Endothelial cell of umbilical vein (primary cell): Measurements from ENCODE around the gene PTPRT. TPM values are rescaled to one million over a fixed set of nuclear protein-coding genes. Genes with fewer than 3 reads are reported as not detected.

Source experiments
- BruUV-seq: library from RNA; stranded (reverse); fragments of 400-500 nt; replicated peaks from 2 replicates; lab custom pipeline; 2021; lab: Mats Ljungman, UMichigan
- CTCF ChIA-PET: fragments of 300-600, 350-600 bp; sonication (Branson Sonifier 250); formaldehyde crosslinking; loops from one replicate; lab custom pipeline; 2021; ENCODE audit warnings: antibody characterized with exemption, inconsistent platforms; lab: Charles Lee
- POLR2A ChIA-PET: fragments of 300-600, 350-600 bp; sonication (Branson Sonifier 250); formaldehyde crosslinking; loops from one replicate; lab custom pipeline; 2021; ENCODE audit warnings: antibody characterized with exemption, inconsistent platforms; lab: Charles Lee
- DNase-seq: peaks from one replicate; pipeline ENCODE4 v3.0.0-alpha.2; 2011; ENCODE audit warnings: low read depth, low spot score
- FAIRE-seq: peaks from 2 replicates; lab custom pipeline; 2011; peaks lifted over from hg19 to GRCh38; lab: Jason Lieb, UNC
- H2AFZ ChIP-seq: 2 replicates; pipeline ENCODE4 v1.6.0; 2012; ENCODE audit warnings: low read depth, low read length, control low read depth, inconsistent platforms
- H3K27ac ChIP-seq: 2 replicates; pipeline ENCODE4 v1.5.1; 2011; ENCODE audit warnings: low read depth, mild to moderate bottlenecking, control low read depth, low read length, moderate library complexity; ENCODE audit not compliant: insufficient read depth
- H3K27me3 ChIP-seq, 2 experiments: 2 replicates each; pipeline versions ENCODE4 v1.6.0 to v1.6.1; 2011; ENCODE audit warnings: low read length in 2 of 2, mixed read lengths in 1 of 2; ENCODE audit not compliant: control insufficient read depth in 2 of 2, insufficient read depth in 2 of 2
- H3K36me3 ChIP-seq, 2 experiments: 2 replicates in 1 of 2; 3 replicates in 1 of 2; pipeline ENCODE4 v1.5.1; 2011; ENCODE audit warnings: low read length in 2 of 2, mild to moderate bottlenecking in 1 of 2, moderate library complexity in 1 of 2; ENCODE audit not compliant: control insufficient read depth in 2 of 2, insufficient read depth in 2 of 2; ENCODE audit errors: extremely low read depth in 1 of 2
- H3K4me1 ChIP-seq: 3 replicates; pipeline ENCODE4 v1.5.1; 2011; ENCODE audit warnings: mild to moderate bottlenecking, low read length; ENCODE audit not compliant: control insufficient read depth, insufficient read depth; ENCODE audit errors: extremely low read depth
- H3K4me2 ChIP-seq: 2 replicates; pipeline ENCODE4 v1.6.1; 2011; ENCODE audit warnings: low read length, control low read depth, mixed read lengths; ENCODE audit not compliant: insufficient read depth
- H3K4me3 ChIP-seq, 3 experiments: fragments of 200-600 bp in 1 of 3; sonication (generic), shearing (Covaris generic) in 1 of 3; replicated peaks in 1 of 3; 2 replicates each; pipeline ENCODE4 v1.5.1; 2011 to 2016; ENCODE audit warnings: control low read depth in 3 of 3, low read length in 3 of 3, mild to moderate bottlenecking in 2 of 3, inconsistent platforms in 1 of 3, low read depth in 1 of 3, moderate library complexity in 1 of 3; ENCODE audit not compliant: insufficient read depth in 1 of 3
- H3K79me2 ChIP-seq: 2 replicates; pipeline ENCODE4 v1.6.0; 2012; ENCODE audit warnings: low read length, inconsistent platforms; ENCODE audit not compliant: control insufficient read depth, insufficient read depth
- H3K9ac ChIP-seq: replicated peaks from 2 replicates; pipeline ENCODE3; 2011; ENCODE audit warnings: low read length, control low read depth; ENCODE audit not compliant: insufficient read depth; ENCODE audit errors: extremely low read depth
- H3K9me1 ChIP-seq: replicated peaks from 3 replicates; pipeline ENCODE4 v1.6.0; 2011; ENCODE audit warnings: mild to moderate bottlenecking, low read length; ENCODE audit not compliant: control insufficient read depth, insufficient read depth; ENCODE audit errors: extremely low read depth
- H3K9me3 ChIP-seq: replicated peaks from 2 replicates; pipeline ENCODE4 v1.5.1; 2012; ENCODE audit warnings: low read length, inconsistent platforms; ENCODE audit not compliant: control insufficient read depth, insufficient read depth
- H4K20me1 ChIP-seq: replicated peaks from 2 replicates; pipeline ENCODE3; 2011; ENCODE audit warnings: mild to moderate bottlenecking, low read length; ENCODE audit not compliant: control insufficient read depth, insufficient read depth; ENCODE audit errors: extremely low read depth
- CTCF ChIP-seq, 2 donors: IDR thresholded peaks; 1 replicate in 1 of 2; 2 replicates in 1 of 2; pipeline ENCODE4 v1.5.1; 2011; ENCODE audit warnings: low read length in 2 of 2, mild to moderate bottlenecking in 2 of 2, moderate library complexity in 2 of 2, control low read depth in 1 of 2, inconsistent platforms in 1 of 2, low read depth in 1 of 2; ENCODE audit not compliant: insufficient read depth in 1 of 2; ENCODE audit errors: extremely low read depth in 1 of 2
- FOS ChIP-seq: IDR thresholded peaks from 2 replicates; pipeline ENCODE4 v1.6.1; 2011; ENCODE audit warnings: mild to moderate bottlenecking, low read length, moderate library complexity, borderline replicate concordance; ENCODE audit not compliant: insufficient read depth
- GATA2 ChIP-seq: IDR thresholded peaks from 2 replicates; pipeline ENCODE4 v1.7.0; 2011; ENCODE audit warnings: low read depth, mild to moderate bottlenecking, moderate library complexity, mixed read lengths, low read length; ENCODE audit not compliant: insufficient read length, insufficient read depth
- JUN ChIP-seq: IDR thresholded peaks from 2 replicates; pipeline ENCODE4 v1.6.1; 2011; ENCODE audit warnings: borderline replicate concordance, low read depth; ENCODE audit not compliant: insufficient read length, insufficient read depth
- MAX ChIP-seq: IDR thresholded peaks from 2 replicates; pipeline ENCODE4 v1.6.1; 2011; ENCODE audit not compliant: insufficient read depth, insufficient read length
- MYC ChIP-seq: IDR thresholded peaks from one replicate; pipeline ENCODE4 v1.6.1; 2011; ENCODE audit warnings: mild to moderate bottlenecking, low read depth, low read length
- POLR2A ChIP-seq: IDR thresholded peaks from 2 replicates; pipeline ENCODE4 v1.6.1; 2012; ENCODE audit warnings: low read depth, mild to moderate bottlenecking, control low read depth, low read length
- POLR2AphosphoS5 ChIP-seq: IDR thresholded peaks from 2 replicates; pipeline ENCODE4 v1.6.1; 2012; ENCODE audit warnings: low read depth, mild to moderate bottlenecking, control low read depth, low read length, moderate library complexity; ENCODE audit not compliant: insufficient read depth
- dilution Hi-C: fragments of 300-500 bp; cut with MboI; formaldehyde crosslinking; loops from one replicate; pipeline ENCODE4 v1.15.0; 2019; ENCODE audit warnings: low sequenced_read_pairs; ENCODE audit not compliant: extremely low pct_ligation_motif_present
- intact Hi-C: fragments of 100-400 bp; cut with micrococcal nuclease; formaldehyde crosslinking; loops from one replicate; pipeline ENCODE4 v1.10.0; 2022
- polyA plus RNA-seq, 4 experiments: library from polyadenylated mRNA; depleted of rRNA in 3 of 4; stranded (reverse) in 3 of 4; unstranded in 1 of 4; fragments of >200 nt; gene quantifications; 2 replicates each; pipeline versions ENCODE4 v1.2.1 to v1.2.3, GENCODE V29; 2011 to 2012; ENCODE audit warnings: missing spikeins in 1 of 4
- total RNA-seq: library from RNA; stranded (reverse); gene quantifications from 2 replicates; pipeline ENCODE4 v1.2.3, GENCODE V29; 2021

Gene PTPRT
- total and polyA plus RNA-seq, 2 donors (not counting 3 experiments of a cell fraction or from before 2014, with no cell fraction given), result not detected

- CTCF ChIA-PET, result interaction anchor here (0.8 kb wide), 1 partner anchor 13 kb away, joined by 3 read pairs; no protein-coding TSS in a partner anchor
These were observed 992.1 kb downstream of the PTPRT start for GRCh38 chr20:42197599-42197998.

GRCh38 chr20:42193119-42193518, 996.6 kb downstream of the PTPRT start:
- Histone ChIP-seq H4K20me1 (no peaks in the 10 kb centered on the region), H3K27ac (no peak overlapping the region), H3K4me1 (no peaks in the 10 kb centered on the region), H3K9me1 (no peaks in the 10 kb centered on the region), H2AFZ (no peak overlapping the region), H3K4me2 (no peak overlapping the region), H3K9ac (no peak overlapping the region), H3K27me3 (no peaks in the 10 kb centered on the region), H3K4me3 (no peak overlapping the region), H3K79me2 (no peaks in the 10 kb centered on the region), H3K36me3 (no peaks in the 10 kb centered on the region), H3K9me3 (peaks cover under 1% of the 10 kb centered on the region)
- ChIA-PET CTCF (no interaction called here), POLR2A (no interaction called here)
- BruUV-seq, result no TSS peak
- TF ChIP-seq POLR2A (no peak), MYC (no peak), CTCF (IDR thresholded peaks at IDR 0.05; ENCODE audit: extremely low read depth in 1 of 2, insufficient read depth in 1 of 2, low read depth in 1 of 2, low read length in 2 of 2) (no peak), FOS (no peak), GATA2 (no peak), MAX (no peak), JUN (no peak), POLR2AphosphoS5 (no peak)
- no peak for DNase-seq
- intact Hi-C loops (no loop called here), dilution Hi-C loops (no loop called here)
- FAIRE-seq, result no peak

More at GRCh38 chr20:42197599-42197998, 992.1 kb downstream of the PTPRT start:
- no peaks in the 10 kb centered on the region for H3K36me3 ChIP-seq
- H3K27ac ChIP-seq, result no peak overlapping the region
- no peak overlapping the region for H3K4me3 ChIP-seq
- no peak overlapping the region for H2AFZ ChIP-seq
- dilution Hi-C loops, result no loop called here
- TF ChIP-seq MYC, result no peak
- TF ChIP-seq MAX, result no peak
- no peak for TF ChIP-seq POLR2AphosphoS5
- TF ChIP-seq JUN, result no peak
- H3K9me3 ChIP-seq, result peaks cover 4% of the 10 kb centered on the region
- no peak overlapping the region for H3K4me2 ChIP-seq
- POLR2A ChIA-PET, result no interaction called here
- DNase-seq, result no peak
- no TSS peak for BruUV-seq
- H3K9ac ChIP-seq, result no peak overlapping the region
- no peaks in the 10 kb centered on the region for H3K79me2 ChIP-seq
- no peak for FAIRE-seq
- no peaks in the 10 kb centered on the region for H3K4me1 ChIP-seq
- H4K20me1 ChIP-seq, result no peaks in the 10 kb centered on the region
- no peaks in the 10 kb centered on the region for H3K27me3 ChIP-seq
- intact Hi-C loops, result no loop called here
- H3K9me1 ChIP-seq, result no peaks in the 10 kb centered on the region
